A172 (cell line): ENCODE measurements around the gene CALCOCO2. TPM values are rescaled to one million over a fixed set of nuclear protein-coding genes. Genes with fewer than 3 reads are reported as not detected.
"Not testable (repeated sequence)": the region's sequence is repeated elsewhere in the genome, so short reads cannot be mapped to it uniquely, and the experiment has no call there.

Source experiments
- DNase-seq: peaks from one replicate; pipeline ENCODE4 v3.0.0-alpha.2; 2015; ENCODE audit warnings: low spot score
- total RNA-seq: library from RNA; depleted of rRNA; stranded (reverse); fragments of >200 nt; shearing (Covaris generic); gene quantifications from 2 replicates; pipeline ENCODE4 v1.2.3, GENCODE V29; 2014; rRNA removed

Gene CALCOCO2
- total RNA-seq: 50.3 and 78.4 TPM in 2 replicates

GRCh38 chr17:48830840-48831548 lies at the start of gene CALCOCO2:
Gene CALCOCO2, plus strand, starts transcription at chr17:48831035. Its CDS starts 10,673 bp downstream, at chr17:48841708.
- DNase-seq: peak; percentile 91

GRCh38 chr17:48787828-48788227 lies 43.0 kb upstream of the CALCOCO2 start:
- no peak for DNase-seq

- no peak for DNase-seq
Observed at GRCh38 chr17:48790607-48791127, 40.2 kb upstream of the CALCOCO2 start.

- peak; percentile 88 for DNase-seq
Observed at GRCh38 chr17:48791128-48792032, 39.5 kb upstream of the CALCOCO2 start.

GRCh38 chr17:48792033-48792798 lies 38.6 kb upstream of the CALCOCO2 start:
- DNase-seq: no peak

- peak; percentile 46 for DNase-seq
Observed at GRCh38 chr17:48795444-48796162, 35.2 kb upstream of the CALCOCO2 start.

- not testable (repeated sequence) for DNase-seq
Observed at GRCh38 chr17:48796163-48796522, 34.7 kb upstream of the CALCOCO2 start.

GRCh38 chr17:48799069-48799723 lies 31.6 kb upstream of the CALCOCO2 start:
- DNase-seq: no peak

- DNase-seq: no peak
Observed at GRCh38 chr17:48800626-48801217, 30.1 kb upstream of the CALCOCO2 start.

- peak; percentile 65 for DNase-seq
Observed at GRCh38 chr17:48804936-48805411, 25.9 kb upstream of the CALCOCO2 start.

GRCh38 chr17:48809182-48809581 lies 21.7 kb upstream of the CALCOCO2 start:
- no peak for DNase-seq

- DNase-seq: no peak
Observed at GRCh38 chr17:48812001-48812400, 18.8 kb upstream of the CALCOCO2 start.

GRCh38 chr17:48814504-48814903 lies 16.3 kb upstream of the CALCOCO2 start:
- peak; percentile 41 for DNase-seq

GRCh38 chr17:48815311-48815710 lies 15.5 kb upstream of the CALCOCO2 start:
- no peak for DNase-seq

- no peak for DNase-seq
Observed at GRCh38 chr17:48816438-48816773, 14.4 kb upstream of the CALCOCO2 start.

- DNase-seq: peak; percentile 80
Observed at GRCh38 chr17:48816774-48817590, 13.9 kb upstream of the CALCOCO2 start, which contains the start of gene TTLL6. Gene TTLL6, minus strand, starts transcription at chr17:48817229. Its CDS starts 157 bp downstream, at chr17:48817072.

- no peak for DNase-seq
Observed at GRCh38 chr17:48818361-48818841, 12.4 kb upstream of the CALCOCO2 start.

- no peak for DNase-seq
Observed at GRCh38 chr17:48819466-48819865, 11.4 kb upstream of the CALCOCO2 start.

GRCh38 chr17:48820936-48821335 lies 9.9 kb upstream of the CALCOCO2 start:
- not testable (repeated sequence) for DNase-seq
